HG03196 (cell line): Measurements from ENCODE around the gene SLC8A3.

Experiments used
- ATAC-seq: cut with Tn5 transposase; IDR thresholded peaks from one replicate; pipeline ENCODE4 v1.9.1; 2021; ENCODE audit not compliant: unreplicated experiment

SLC8A3 gene

GRCh38 chr14:70004791-70005190, 184.0 kb downstream of the SLC8A3 start:
- ATAC-seq, result no peak

GRCh38 chr14:70002589-70003346, 186.0 kb downstream of the SLC8A3 start:
- ATAC-seq, result no peak

- ATAC-seq, result no peak
Measured at GRCh38 chr14:70000601-70001000, 188.2 kb downstream of the SLC8A3 start.

GRCh38 chr14:69999261-69999674, 189.5 kb downstream of the SLC8A3 start:
- ATAC-seq, result no peak

GRCh38 chr14:69997849-69998248, 190.9 kb downstream of the SLC8A3 start:
- no peak for ATAC-seq

- no peak for ATAC-seq
Measured at GRCh38 chr14:69996216-69996615, 192.5 kb downstream of the SLC8A3 start.
